ENCODE results near the gene GFRA1. TPM values are rescaled to one million over a fixed set of nuclear protein-coding genes. Genes with fewer than 3 reads are reported as not detected.

Gene GFRA1
- total RNA-seq, 2 experiments from 2014 or later: not detected

DNA sequence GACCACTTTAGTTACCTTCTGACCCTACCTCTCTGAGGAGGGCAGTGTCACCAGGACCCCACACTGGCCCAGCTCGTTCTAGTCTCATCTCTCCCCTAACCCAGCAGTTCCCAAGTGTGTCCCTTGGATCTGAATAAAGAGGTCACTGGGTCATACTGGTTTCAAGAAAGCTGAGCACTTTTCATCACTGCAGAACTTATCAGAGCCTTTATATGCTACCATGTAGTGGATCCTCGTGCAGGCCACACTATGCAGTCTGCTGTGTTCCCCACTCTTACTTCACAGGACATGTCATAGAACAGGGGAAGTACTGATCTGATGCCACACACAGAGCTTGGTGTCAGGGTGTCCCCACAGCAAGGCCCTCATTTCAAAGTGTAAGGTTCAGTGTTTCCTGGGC lies 113.8 kb downstream of the GFRA1 start:
- intact Hi-C loops (cut with micrococcal nuclease; ENCODE audit: unreplicated experiment): no loop called here
- Histone ChIP-seq H3K9me3 (ENCODE audit: low read length) (no peaks in the 10 kb centered on the region), H3K27ac (ENCODE audit: low read depth, low read length, poor library complexity, severe bottlenecking) (no peak overlapping the region), H3K9me2 (ENCODE audit: insufficient read depth, low read length) (no peaks in the 10 kb centered on the region), H2AFZ (ENCODE audit: low read length) (no peak overlapping the region), H3K36me3 (ENCODE audit: insufficient read depth, low read length) (no peaks in the 10 kb centered on the region), H4K20me1 (ENCODE audit: insufficient read depth, low read length) (no peaks in the 10 kb centered on the region), H3K4me1 (ENCODE audit: insufficient read depth, low read length, poor library complexity, severe bottlenecking) (no peaks in the 10 kb centered on the region), H3K4me2 (ENCODE audit: low read length) (no peak overlapping the region), H3K4me3 (ENCODE audit: low read depth, low read length, poor library complexity, severe bottlenecking) (no peak overlapping the region), H3K79me2 (ENCODE audit: insufficient read depth, low read depth, low read length) (no peaks in the 10 kb centered on the region)
- ChIA-PET POLR2A (no interaction called here), CTCF (ENCODE audit: unreplicated experiment) (no interaction called here)
- no peak for TF ChIP-seq EZH2phosphoT487 (IDR thresholded peaks at IDR 0.05; ENCODE audit: borderline replicate concordance, low read depth, low read length)
- TF ChIP-seq, protein P1, sequence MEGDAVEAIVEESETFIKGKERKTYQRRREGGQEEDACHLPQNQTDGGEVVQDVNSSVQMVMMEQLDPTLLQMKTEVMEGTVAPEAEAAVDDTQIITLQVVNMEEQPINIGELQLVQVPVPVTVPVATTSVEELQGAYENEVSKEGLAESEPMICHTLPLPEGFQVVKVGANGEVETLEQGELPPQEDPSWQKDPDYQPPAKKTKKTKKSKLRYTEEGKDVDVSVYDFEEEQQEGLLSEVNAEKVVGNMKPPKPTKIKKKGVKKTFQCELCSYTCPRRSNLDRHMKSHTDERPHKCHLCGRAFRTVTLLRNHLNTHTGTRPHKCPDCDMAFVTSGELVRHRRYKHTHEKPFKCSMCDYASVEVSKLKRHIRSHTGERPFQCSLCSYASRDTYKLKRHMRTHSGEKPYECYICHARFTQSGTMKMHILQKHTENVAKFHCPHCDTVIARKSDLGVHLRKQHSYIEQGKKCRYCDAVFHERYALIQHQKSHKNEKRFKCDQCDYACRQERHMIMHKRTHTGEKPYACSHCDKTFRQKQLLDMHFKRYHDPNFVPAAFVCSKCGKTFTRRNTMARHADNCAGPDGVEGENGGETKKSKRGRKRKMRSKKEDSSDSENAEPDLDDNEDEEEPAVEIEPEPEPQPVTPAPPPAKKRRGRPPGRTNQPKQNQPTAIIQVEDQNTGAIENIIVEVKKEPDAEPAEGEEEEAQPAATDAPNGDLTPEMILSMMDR (conservative IDR thresholded peaks at IDR 0.05; ENCODE audit: low read length): no peak
- no TSS peak for BruUV-seq (replicated peaks)
- DNase-seq (ENCODE audit: low spot score): no peak

DNA sequence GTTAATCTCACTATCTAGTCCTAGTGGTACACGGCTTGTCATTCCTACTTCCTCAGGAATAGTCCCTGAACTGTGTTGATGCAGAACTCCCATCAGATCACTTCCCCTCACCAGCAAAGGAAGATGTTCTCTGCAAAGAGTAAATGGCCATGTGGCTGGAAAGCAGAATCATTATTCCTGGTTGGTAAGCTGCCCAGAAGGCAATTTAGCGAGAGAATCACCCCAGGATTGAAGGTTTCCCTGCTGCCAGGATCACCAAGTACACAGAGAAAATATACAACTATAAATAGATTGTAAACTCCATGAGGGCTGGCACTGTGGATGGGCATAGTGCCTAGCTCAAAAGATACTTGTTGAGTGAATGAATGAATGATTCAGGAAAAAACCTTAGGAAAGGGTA lies 115.0 kb downstream of the GFRA1 start:
- no peaks in the 10 kb centered on the region for H3K79me2 ChIP-seq (ENCODE audit: insufficient read depth, low read depth, low read length)
- no peaks in the 10 kb centered on the region for H3K36me3 ChIP-seq (ENCODE audit: insufficient read depth, low read length)
- no TSS peak for BruUV-seq (replicated peaks)
- TF ChIP-seq, protein P1 (conservative IDR thresholded peaks at IDR 0.05; ENCODE audit: low read length): no peak
- TF ChIP-seq EZH2phosphoT487 (IDR thresholded peaks at IDR 0.05; ENCODE audit: borderline replicate concordance, low read depth, low read length): no peak
- intact Hi-C loops (cut with micrococcal nuclease; ENCODE audit: unreplicated experiment): no loop called here
- H4K20me1 ChIP-seq (ENCODE audit: insufficient read depth, low read length): no peaks in the 10 kb centered on the region
- no peak overlapping the region for H3K27ac ChIP-seq (ENCODE audit: low read depth, low read length, poor library complexity, severe bottlenecking)
- H2AFZ ChIP-seq (ENCODE audit: low read length): no peak overlapping the region
- H3K9me2 ChIP-seq (ENCODE audit: insufficient read depth, low read length): no peaks in the 10 kb centered on the region
- H3K4me3 ChIP-seq (ENCODE audit: low read depth, low read length, poor library complexity, severe bottlenecking): no peak overlapping the region
- ChIA-PET POLR2A (no interaction called here), CTCF (ENCODE audit: unreplicated experiment) (no interaction called here)
- no peaks in the 10 kb centered on the region for H3K9me3 ChIP-seq (ENCODE audit: low read length)
- H3K4me2 ChIP-seq (ENCODE audit: low read length): no peak overlapping the region
- no peak for DNase-seq (ENCODE audit: low spot score)
- no peaks in the 10 kb centered on the region for H3K4me1 ChIP-seq (ENCODE audit: insufficient read depth, low read length, poor library complexity, severe bottlenecking)

DNA sequence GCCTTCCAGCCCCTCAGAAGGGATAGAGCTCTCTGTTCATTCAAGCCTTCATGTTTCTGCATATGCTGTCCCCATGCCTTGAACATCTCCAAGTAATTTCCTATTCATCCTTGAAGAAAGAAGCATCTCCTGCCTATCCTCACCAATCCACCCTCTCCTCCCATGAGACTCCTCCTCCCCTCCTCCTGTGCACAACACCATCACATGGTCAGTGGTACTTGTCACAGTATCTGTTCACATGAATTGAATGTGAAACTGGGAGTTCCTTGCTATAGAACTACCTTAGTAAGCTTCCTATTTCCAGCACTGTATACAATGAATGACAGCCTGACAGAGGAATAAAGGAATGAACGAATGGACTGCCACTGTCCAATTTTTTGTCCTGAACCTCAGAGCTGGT lies 115.5 kb downstream of the GFRA1 start:
- Histone ChIP-seq H3K4me3 (ENCODE audit: low read depth, low read length, poor library complexity, severe bottlenecking) (no peak overlapping the region), H2AFZ (ENCODE audit: low read length) (no peak overlapping the region), H3K4me2 (ENCODE audit: low read length) (no peak overlapping the region), H3K4me1 (ENCODE audit: insufficient read depth, low read length, poor library complexity, severe bottlenecking) (no peaks in the 10 kb centered on the region), H3K27ac (ENCODE audit: low read depth, low read length, poor library complexity, severe bottlenecking) (no peak overlapping the region), H3K9me3 (ENCODE audit: low read length) (no peaks in the 10 kb centered on the region), H3K9me2 (ENCODE audit: insufficient read depth, low read length) (no peaks in the 10 kb centered on the region), H4K20me1 (ENCODE audit: insufficient read depth, low read length) (no peaks in the 10 kb centered on the region), H3K36me3 (ENCODE audit: insufficient read depth, low read length) (no peaks in the 10 kb centered on the region), H3K79me2 (ENCODE audit: insufficient read depth, low read depth, low read length) (no peaks in the 10 kb centered on the region)
- no TSS peak for BruUV-seq (replicated peaks)
- TF ChIP-seq, protein P1 (conservative IDR thresholded peaks at IDR 0.05; ENCODE audit: low read length): no peak
- TF ChIP-seq EZH2phosphoT487 (IDR thresholded peaks at IDR 0.05; ENCODE audit: borderline replicate concordance, low read depth, low read length): no peak
- intact Hi-C loops (cut with micrococcal nuclease; ENCODE audit: unreplicated experiment): no loop called here
- POLR2A ChIA-PET: no interaction called here
- CTCF ChIA-PET (ENCODE audit: unreplicated experiment): no interaction called here
- DNase-seq (ENCODE audit: low spot score): no peak
